ENCODE measurements around the gene CRYZL1.

The CRYZL1 gene

GRCh38 chr21:33668180-33668579 is 26.6 kb upstream of the CRYZL1 start:
- ATAC-seq = no peak
- no peak for TF ChIP-seq ARNTL (CRISPR knock-in tag; IDR thresholded peaks at IDR 0.05; ENCODE audit: borderline replicate concordance, low read depth)
- no peak for TF ChIP-seq PPARA (CRISPR knock-in tag; IDR thresholded peaks at IDR 0.05; ENCODE audit: borderline replicate concordance)
- no peak for TF ChIP-seq CSDC2 (CRISPR knock-in tag; IDR thresholded peaks at IDR 0.05)
- no peak for TF ChIP-seq ESRRG (CRISPR knock-in tag; IDR thresholded peaks at IDR 0.05)
- TF ChIP-seq ZNF565 (CRISPR knock-in tag; conservative IDR thresholded peaks at IDR 0.05; ENCODE audit: low read depth) = no peak

- no peak for ATAC-seq
- TF ChIP-seq ZC3H10 (CRISPR knock-in tag; IDR thresholded peaks at IDR 0.05) (no peak), ZFP30 (CRISPR knock-in tag; IDR thresholded peaks at IDR 0.05) (no peak), CSDC2 (CRISPR knock-in tag; IDR thresholded peaks at IDR 0.05) (no peak), SNAI2 (CRISPR knock-in tag; IDR thresholded peaks at IDR 0.05) (no peak), OSR1 (CRISPR knock-in tag; IDR thresholded peaks at IDR 0.05) (no peak), ZNF565 (CRISPR knock-in tag; conservative IDR thresholded peaks at IDR 0.05; ENCODE audit: low read depth) (no peak), RARB (CRISPR knock-in tag; IDR thresholded peaks at IDR 0.05) (no peak), PATZ1 (CRISPR knock-in tag; IDR thresholded peaks at IDR 0.05; ENCODE audit: borderline replicate concordance) (no peak), ZNF70 (CRISPR knock-in tag; IDR thresholded peaks at IDR 0.05) (no peak), ISL1 (CRISPR knock-in tag; IDR thresholded peaks at IDR 0.05) (no peak), POU6F1 (CRISPR knock-in tag; IDR thresholded peaks at IDR 0.05; ENCODE audit: borderline replicate concordance, low read depth) (no peak), ZNF8 (CRISPR knock-in tag; IDR thresholded peaks at IDR 0.05) (no peak), BACH2 (CRISPR knock-in tag; IDR thresholded peaks at IDR 0.05; ENCODE audit: borderline replicate concordance) (no peak), ZFP3 (CRISPR knock-in tag; IDR thresholded peaks at IDR 0.05) (no peak), TOX (CRISPR knock-in tag; IDR thresholded peaks at IDR 0.05; ENCODE audit: borderline replicate concordance) (no peak)
- TF ChIP-seq, protein P1, sequence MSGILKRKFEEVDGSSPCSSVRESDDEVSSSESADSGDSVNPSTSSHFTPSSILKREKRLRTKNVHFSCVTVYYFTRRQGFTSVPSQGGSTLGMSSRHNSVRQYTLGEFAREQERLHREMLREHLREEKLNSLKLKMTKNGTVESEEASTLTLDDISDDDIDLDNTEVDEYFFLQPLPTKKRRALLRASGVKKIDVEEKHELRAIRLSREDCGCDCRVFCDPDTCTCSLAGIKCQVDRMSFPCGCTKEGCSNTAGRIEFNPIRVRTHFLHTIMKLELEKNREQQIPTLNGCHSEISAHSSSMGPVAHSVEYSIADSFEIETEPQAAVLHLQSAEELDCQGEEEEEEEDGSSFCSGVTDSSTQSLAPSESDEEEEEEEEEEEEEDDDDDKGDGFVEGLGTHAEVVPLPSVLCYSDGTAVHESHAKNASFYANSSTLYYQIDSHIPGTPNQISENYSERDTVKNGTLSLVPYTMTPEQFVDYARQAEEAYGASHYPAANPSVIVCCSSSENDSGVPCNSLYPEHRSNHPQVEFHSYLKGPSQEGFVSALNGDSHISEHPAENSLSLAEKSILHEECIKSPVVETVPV (CRISPR knock-in tag; IDR thresholded peaks at IDR 0.05) = no peak
- TF ChIP-seq, protein P2, sequence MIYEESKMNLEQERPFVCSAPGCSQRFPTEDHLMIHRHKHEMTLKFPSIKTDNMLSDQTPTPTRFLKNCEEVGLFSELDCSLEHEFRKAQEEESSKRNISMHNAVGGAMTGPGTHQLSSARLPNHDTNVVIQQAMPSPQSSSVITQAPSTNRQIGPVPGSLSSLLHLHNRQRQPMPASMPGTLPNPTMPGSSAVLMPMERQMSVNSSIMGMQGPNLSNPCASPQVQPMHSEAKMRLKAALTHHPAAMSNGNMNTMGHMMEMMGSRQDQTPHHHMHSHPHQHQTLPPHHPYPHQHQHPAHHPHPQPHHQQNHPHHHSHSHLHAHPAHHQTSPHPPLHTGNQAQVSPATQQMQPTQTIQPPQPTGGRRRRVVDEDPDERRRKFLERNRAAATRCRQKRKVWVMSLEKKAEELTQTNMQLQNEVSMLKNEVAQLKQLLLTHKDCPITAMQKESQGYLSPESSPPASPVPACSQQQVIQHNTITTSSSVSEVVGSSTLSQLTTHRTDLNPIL (CRISPR knock-in tag; IDR thresholded peaks at IDR 0.05; ENCODE audit: low read depth) = no peak
These were observed 26.1 kb upstream of the CRYZL1 start for GRCh38 chr21:33667636-33668035.

GRCh38 chr21:33666153-33666552 is 24.6 kb upstream of the CRYZL1 start:
- TF ChIP-seq, protein P2 (CRISPR knock-in tag; IDR thresholded peaks at IDR 0.05; ENCODE audit: low read depth) = no peak
- TF ChIP-seq OSR1 (CRISPR knock-in tag; IDR thresholded peaks at IDR 0.05) = no peak
- no peak for TF ChIP-seq ZNF70 (CRISPR knock-in tag; IDR thresholded peaks at IDR 0.05)
- no peak for TF ChIP-seq CSDC2 (CRISPR knock-in tag; IDR thresholded peaks at IDR 0.05)
- no peak for TF ChIP-seq ARNTL (CRISPR knock-in tag; IDR thresholded peaks at IDR 0.05; ENCODE audit: borderline replicate concordance, low read depth)
- no peak for TF ChIP-seq TOX (CRISPR knock-in tag; IDR thresholded peaks at IDR 0.05; ENCODE audit: borderline replicate concordance)
- TF ChIP-seq SNAI2 (CRISPR knock-in tag; IDR thresholded peaks at IDR 0.05) = no peak
- no peak for TF ChIP-seq ZC3H10 (CRISPR knock-in tag; IDR thresholded peaks at IDR 0.05)
- TF ChIP-seq ISL1 (CRISPR knock-in tag; IDR thresholded peaks at IDR 0.05) = no peak
- TF ChIP-seq BACH2 (CRISPR knock-in tag; IDR thresholded peaks at IDR 0.05; ENCODE audit: borderline replicate concordance) = no peak
- no peak for TF ChIP-seq PATZ1 (CRISPR knock-in tag; IDR thresholded peaks at IDR 0.05; ENCODE audit: borderline replicate concordance)
- no peak for ATAC-seq
